G401.6 (cell line): ENCODE data around the gene XKRX.

Experiments
- FAIRE-seq: peaks from 2 replicates; lab custom pipeline; 2012; peaks lifted over from hg19 to GRCh38; lab: Jason Lieb, UNC

XKRX gene

DNA sequence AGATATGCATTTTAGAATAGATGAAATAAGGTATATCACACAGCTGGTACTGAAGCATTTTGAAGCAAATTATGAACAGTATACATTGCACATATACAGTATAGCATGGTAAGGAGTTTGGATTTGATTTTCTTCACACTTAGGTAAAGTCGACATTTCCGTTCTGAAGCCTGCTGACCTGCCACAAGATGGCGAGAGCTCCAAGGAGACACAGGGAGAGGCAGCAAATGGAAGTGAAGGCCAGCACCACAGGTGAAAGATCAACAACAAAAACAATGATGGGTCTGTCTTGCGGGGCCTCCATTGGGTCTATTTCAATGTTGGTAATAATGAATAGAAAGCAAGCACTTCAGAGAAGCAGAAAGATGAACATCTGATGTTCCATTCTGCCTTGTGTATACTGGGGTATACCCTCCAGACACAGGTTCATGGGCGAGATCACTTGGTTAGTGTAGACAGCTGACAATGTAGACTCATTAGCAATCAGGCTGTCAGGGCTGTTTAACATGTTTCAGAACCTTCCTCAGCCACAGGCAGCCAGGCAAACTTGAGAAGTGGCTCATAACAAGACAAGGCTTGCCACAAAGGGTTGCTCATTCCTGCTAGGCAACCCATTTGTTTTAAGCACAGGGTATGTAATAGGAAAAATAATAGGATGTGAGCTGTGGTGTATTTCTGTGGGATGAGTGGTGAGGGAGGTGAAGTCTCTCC lies 33.2 kb downstream of the XKRX start:
- no peak for FAIRE-seq

DNA sequence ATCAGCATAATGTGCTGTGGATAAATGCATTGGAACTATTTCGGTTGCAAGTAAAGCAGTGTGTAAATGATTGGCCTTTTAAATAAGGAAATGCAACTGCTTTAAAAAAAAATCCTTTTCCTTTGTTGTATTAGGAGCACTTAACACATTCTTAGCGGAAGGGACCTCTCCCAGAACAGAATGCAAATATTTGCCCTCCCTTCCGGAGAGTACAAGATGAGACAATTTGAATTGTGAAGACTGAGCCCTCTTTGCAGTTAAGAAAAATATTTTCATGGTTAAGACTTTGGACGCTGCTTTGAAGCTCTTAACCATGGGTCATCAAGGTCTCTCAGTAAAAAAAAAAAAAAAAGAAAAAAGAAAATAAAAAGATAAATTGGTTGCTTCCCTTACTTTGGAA lies 45.1 kb downstream of the XKRX start:
- FAIRE-seq = no peak

DNA sequence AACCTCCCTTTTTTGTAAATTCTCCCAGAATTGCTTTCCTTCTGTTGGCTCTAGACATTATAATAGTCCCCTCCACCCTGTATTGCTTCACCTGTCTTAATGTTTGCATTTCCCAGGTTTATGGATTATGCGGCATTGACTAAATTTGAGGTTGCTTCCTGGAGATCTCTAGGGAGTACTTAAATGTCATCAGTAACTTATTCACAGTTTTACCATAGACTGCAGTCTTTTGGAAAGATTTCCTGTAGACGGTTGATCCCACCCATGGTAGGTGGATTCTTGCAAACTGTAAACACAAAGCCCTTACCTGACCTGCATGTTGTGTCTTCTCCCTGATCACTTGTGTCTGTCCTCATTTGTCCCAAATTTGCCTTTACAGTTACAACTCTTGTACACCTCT lies 48.3 kb downstream of the XKRX start:
- no peak for FAIRE-seq

DNA sequence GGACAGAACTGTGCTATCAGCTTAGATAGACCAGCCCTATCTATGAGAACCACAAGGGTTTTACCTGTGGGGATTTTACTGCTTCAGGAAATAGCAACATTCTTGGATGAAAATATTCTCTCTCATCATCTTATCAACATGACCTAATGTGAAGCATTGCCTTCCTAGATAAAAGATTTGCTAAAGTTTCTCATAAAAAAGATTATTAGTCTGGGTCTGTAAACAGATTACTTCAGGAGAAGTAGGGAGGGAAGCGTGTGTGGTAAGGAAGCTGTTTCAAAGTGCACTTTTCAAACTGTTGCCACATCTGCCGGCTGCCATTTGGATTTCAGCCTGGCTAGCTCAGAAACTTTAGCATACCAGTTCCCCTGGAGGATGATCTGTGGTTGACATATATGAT lies 54.4 kb downstream of the XKRX start, which contains the start of gene NOX1:
Gene NOX1 (minus strand): TSS at position 35 of the 400 bp plus-strand sequence. CDS start 220 bp downstream, outside the sequence.
- FAIRE-seq = no peak

- FAIRE-seq = no peak
Observed at GRCh38 chrX:100871594-100872560, 56.8 kb downstream of the XKRX start.

GRCh38 chrX:100870527-100870926 lies 58.2 kb downstream of the XKRX start:
- FAIRE-seq = no peak

GRCh38 chrX:100868273-100868672 lies 60.4 kb downstream of the XKRX start:
- FAIRE-seq = no peak

- FAIRE-seq = no peak
Observed at GRCh38 chrX:100864657-100865391, 63.9 kb downstream of the XKRX start.
